ENCODE measurements around the gene SEC24D.
A peak's percentile ranks its signal among the peaks of the same experiment; 100 is the strongest.
"Not testable (repeated sequence)": the region's sequence is repeated elsewhere in the genome, so short reads cannot be mapped to it uniquely, and the experiment has no call there.

SEC24D gene

GRCh38 chr4:118835571-118836300, at the start of gene SEC24D:
SEC24D (minus strand) TSS chr4:118836126; CDS start chr4:118833696, 2,430 bp downstream.
- Histone ChIP-seq H3K4me1 (peaks cover 19% of the 10 kb centered on the region), H3K9me3 (no peaks in the 10 kb centered on the region)

GRCh38 chr4:118884716-118885115, 48.8 kb upstream of the SEC24D start:
- Histone ChIP-seq H3K9me3 (no peaks in the 10 kb centered on the region), H3K27ac (no peak overlapping the region), H3K4me2 (no peak overlapping the region), H3K36me3 (no peaks in the 10 kb centered on the region), H3K27me3 (no peaks in the 10 kb centered on the region), H3K4me3 (no peak overlapping the region), H3K4me1 (no peaks in the 10 kb centered on the region), H3K9ac (no peak overlapping the region), H4K20me1 (no peaks in the 10 kb centered on the region)
- TF ChIP-seq Cebpa-rat (IDR thresholded peaks at IDR 0.05), result no peak

More at GRCh38 chr4:118835571-118836300, at the start of gene SEC24D:
- H3K4me2 ChIP-seq, result peak within 1 kb of the TSS; percentile 84
- peak within 1 kb of the TSS; percentile 64 for H3K27ac ChIP-seq
- peak within 1 kb of the TSS; percentile 81 for H3K9ac ChIP-seq
- no peaks in the 10 kb centered on the region for H3K27me3 ChIP-seq
- TF ChIP-seq Cebpa-rat (IDR thresholded peaks at IDR 0.05), result no peak
- H4K20me1 ChIP-seq, result no peaks in the 10 kb centered on the region
- H3K36me3 ChIP-seq, result peaks cover 27% of the 10 kb centered on the region
- H3K4me3 ChIP-seq, result peak within 1 kb of the TSS; percentile 97

- Histone ChIP-seq H3K9ac (no peak overlapping the region), H4K20me1 (no peaks in the 10 kb centered on the region), H3K4me1 (no peaks in the 10 kb centered on the region), H3K4me3 (no peak overlapping the region), H3K27me3 (no peaks in the 10 kb centered on the region), H3K27ac (no peak overlapping the region), H3K9me3 (no peaks in the 10 kb centered on the region), H3K36me3 (no peaks in the 10 kb centered on the region), H3K4me2 (no peak overlapping the region)
- no peak for TF ChIP-seq Cebpa-rat (IDR thresholded peaks at IDR 0.05)
These were observed 47.9 kb upstream of the SEC24D start for GRCh38 chr4:118883861-118884260.

- no peak overlapping the region for H3K4me2 ChIP-seq
- H3K9ac ChIP-seq, result no peak overlapping the region
- TF ChIP-seq Cebpa-rat (IDR thresholded peaks at IDR 0.05), result peak; percentile 24; the same call in 1 of the 2 replicates
- H4K20me1 ChIP-seq, result no peaks in the 10 kb centered on the region
- no peaks in the 10 kb centered on the region for H3K27me3 ChIP-seq
- H3K9me3 ChIP-seq, result peaks cover 13% of the 10 kb centered on the region
- no peak overlapping the region for H3K4me3 ChIP-seq
- H3K36me3 ChIP-seq, result no peaks in the 10 kb centered on the region
- H3K27ac ChIP-seq, result no peak overlapping the region
- no peaks in the 10 kb centered on the region for H3K4me1 ChIP-seq
These were observed 45.7 kb upstream of the SEC24D start for GRCh38 chr4:118881512-118882146.

GRCh38 chr4:118879409-118879808, 43.5 kb upstream of the SEC24D start:
- no peak for TF ChIP-seq Cebpa-rat (IDR thresholded peaks at IDR 0.05)
- H3K4me2 ChIP-seq, result no peak overlapping the region
- no peaks in the 10 kb centered on the region for H3K36me3 ChIP-seq
- H3K27me3 ChIP-seq, result no peaks in the 10 kb centered on the region
- H3K9me3 ChIP-seq, result peaks cover 13% of the 10 kb centered on the region
- no peaks in the 10 kb centered on the region for H3K4me1 ChIP-seq
- H3K4me3 ChIP-seq, result no peak overlapping the region
- no peak overlapping the region for H3K9ac ChIP-seq
- no peak overlapping the region for H3K27ac ChIP-seq
- H4K20me1 ChIP-seq, result no peaks in the 10 kb centered on the region

GRCh38 chr4:118878507-118878906, 42.6 kb upstream of the SEC24D start:
- H3K4me1 ChIP-seq, H4K20me1 ChIP-seq, H3K4me3 ChIP-seq, H3K27ac ChIP-seq, H3K27me3 ChIP-seq, H3K36me3 ChIP-seq, H3K4me2 ChIP-seq, H3K9ac ChIP-seq: not testable (repeated sequence)
- H3K9me3 ChIP-seq, result peaks cover 13% of the 10 kb centered on the region

- Histone ChIP-seq H3K27ac (no peak overlapping the region), H3K9me3 (peaks cover 13% of the 10 kb centered on the region), H4K20me1 (no peaks in the 10 kb centered on the region), H3K4me2 (no peak overlapping the region), H3K36me3 (no peaks in the 10 kb centered on the region), H3K4me3 (no peak overlapping the region), H3K27me3 (no peaks in the 10 kb centered on the region), H3K4me1 (no peaks in the 10 kb centered on the region), H3K9ac (no peak overlapping the region)
- no peak for TF ChIP-seq Cebpa-rat (IDR thresholded peaks at IDR 0.05)
These were observed 41.9 kb upstream of the SEC24D start for GRCh38 chr4:118877797-118878196.

- TF ChIP-seq Cebpa-rat (IDR thresholded peaks at IDR 0.05), result no peak
- Histone ChIP-seq H3K27me3 (no peaks in the 10 kb centered on the region), H4K20me1 (no peaks in the 10 kb centered on the region), H3K4me2 (no peak overlapping the region), H3K9ac (no peak overlapping the region), H3K4me1 (no peaks in the 10 kb centered on the region), H3K9me3 (no peaks in the 10 kb centered on the region), H3K27ac (no peak overlapping the region), H3K36me3 (no peaks in the 10 kb centered on the region), H3K4me3 (no peak overlapping the region)
These were observed 36.3 kb upstream of the SEC24D start for GRCh38 chr4:118872181-118872580.

- Histone ChIP-seq H3K4me3 (no peak overlapping the region), H3K27me3 (no peaks in the 10 kb centered on the region), H3K9ac (no peak overlapping the region), H3K27ac (no peak overlapping the region), H3K9me3 (no peaks in the 10 kb centered on the region), H3K4me1 (no peaks in the 10 kb centered on the region), H3K4me2 (no peak overlapping the region), H4K20me1 (no peaks in the 10 kb centered on the region), H3K36me3 (no peaks in the 10 kb centered on the region)
- TF ChIP-seq Cebpa-rat (IDR thresholded peaks at IDR 0.05), result no peak
These were observed 33.9 kb upstream of the SEC24D start for GRCh38 chr4:118869808-118870342.

- no peak overlapping the region for H3K4me3 ChIP-seq
- no peaks in the 10 kb centered on the region for H3K4me1 ChIP-seq
- TF ChIP-seq Cebpa-rat (IDR thresholded peaks at IDR 0.05), result no peak
- no peaks in the 10 kb centered on the region for H3K36me3 ChIP-seq
- no peaks in the 10 kb centered on the region for H3K9me3 ChIP-seq
- no peaks in the 10 kb centered on the region for H3K27me3 ChIP-seq
- H3K4me2 ChIP-seq, result no peak overlapping the region
- no peak overlapping the region for H3K27ac ChIP-seq
- no peaks in the 10 kb centered on the region for H4K20me1 ChIP-seq
- H3K9ac ChIP-seq, result no peak overlapping the region
These were observed 31.6 kb upstream of the SEC24D start for GRCh38 chr4:118867311-118868067.
